ENCODE results near the gene SLC25A12.
"Not testable (repeated sequence)": the region's sequence is repeated elsewhere in the genome, so short reads cannot be mapped to it uniquely, and the experiment has no call there.

SLC25A12 gene

DNA sequence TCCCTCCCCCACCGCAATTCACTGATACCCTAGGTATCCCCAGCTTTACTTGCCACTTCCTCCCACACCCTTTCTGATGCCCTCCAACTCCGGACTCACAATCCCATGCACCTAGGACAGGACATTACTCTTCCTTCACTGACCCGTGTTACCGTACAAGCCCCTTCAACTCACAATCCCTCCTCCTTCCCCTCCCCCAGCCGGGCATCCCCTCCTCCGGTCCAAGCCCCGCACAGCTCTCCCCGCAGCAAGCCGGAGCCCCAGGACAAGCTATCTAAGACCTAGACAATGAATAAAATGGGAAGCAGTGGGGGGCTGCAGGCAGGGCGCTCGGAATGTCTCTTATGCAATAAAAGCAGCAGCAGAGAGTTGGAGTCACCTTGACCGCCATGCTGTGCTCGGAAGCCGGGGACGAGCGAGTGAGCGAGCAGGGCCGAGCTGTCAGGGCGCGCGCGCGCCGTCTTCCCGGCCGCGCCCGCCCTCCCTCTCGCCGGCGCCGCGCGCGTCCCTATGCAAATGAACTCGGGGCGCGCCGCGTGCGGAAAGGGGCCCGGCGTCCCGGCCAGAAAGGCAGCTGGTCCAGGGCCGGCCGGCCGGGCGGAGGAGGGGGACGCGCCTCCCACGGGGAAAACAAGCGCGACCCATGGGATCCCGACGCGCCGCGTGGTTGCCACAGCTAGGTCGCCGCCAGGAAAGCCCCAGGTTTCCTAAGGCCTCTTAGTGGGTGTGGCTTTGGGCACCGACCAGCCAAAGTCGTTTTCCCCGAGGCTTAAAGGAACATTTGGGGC, at the start of gene SLC25A12:
Gene SLC25A12 (minus strand): TSS at position 421 of the 788 bp plus-strand sequence. CDS start 30 bp downstream, at position 391.
- peak; percentile 93 for DNase-seq

DNA sequence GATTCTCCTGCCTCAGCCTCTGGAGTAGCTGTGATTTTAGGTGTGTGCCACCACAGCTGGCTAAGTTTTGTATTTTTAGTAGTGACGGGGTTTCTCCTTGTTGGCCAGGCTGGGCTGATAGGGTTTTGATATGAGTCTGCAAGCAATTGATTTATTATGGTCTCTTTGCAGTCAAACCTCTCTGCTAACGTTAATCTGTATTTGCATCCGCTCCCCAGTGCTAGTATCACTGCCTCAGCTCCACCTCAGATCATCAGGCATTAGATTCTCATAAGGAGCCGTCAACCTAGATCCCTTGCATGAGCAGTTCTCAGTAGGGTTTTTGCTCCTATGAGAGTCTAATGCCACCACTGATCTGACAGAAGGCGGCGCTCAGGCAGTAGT, 47.3 kb upstream of the SLC25A12 start:
- no peak for DNase-seq

DNA sequence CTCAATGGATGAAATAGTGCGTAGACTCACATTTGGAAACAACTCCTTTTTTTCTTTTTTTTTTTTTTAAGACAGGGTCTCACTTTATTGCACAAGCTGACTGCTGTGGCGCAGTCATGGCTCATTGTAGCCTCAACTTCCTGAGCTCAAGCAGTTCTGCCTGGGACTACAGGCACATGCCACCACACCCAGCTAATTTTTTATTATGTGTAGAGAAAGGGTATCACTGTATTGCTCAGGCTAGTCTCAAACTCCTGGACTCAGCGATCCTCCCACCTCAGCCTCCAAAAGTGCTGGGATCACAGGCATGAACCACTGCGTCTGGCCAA, 45.7 kb upstream of the SLC25A12 start:
- peak; percentile 31 for DNase-seq

DNA sequence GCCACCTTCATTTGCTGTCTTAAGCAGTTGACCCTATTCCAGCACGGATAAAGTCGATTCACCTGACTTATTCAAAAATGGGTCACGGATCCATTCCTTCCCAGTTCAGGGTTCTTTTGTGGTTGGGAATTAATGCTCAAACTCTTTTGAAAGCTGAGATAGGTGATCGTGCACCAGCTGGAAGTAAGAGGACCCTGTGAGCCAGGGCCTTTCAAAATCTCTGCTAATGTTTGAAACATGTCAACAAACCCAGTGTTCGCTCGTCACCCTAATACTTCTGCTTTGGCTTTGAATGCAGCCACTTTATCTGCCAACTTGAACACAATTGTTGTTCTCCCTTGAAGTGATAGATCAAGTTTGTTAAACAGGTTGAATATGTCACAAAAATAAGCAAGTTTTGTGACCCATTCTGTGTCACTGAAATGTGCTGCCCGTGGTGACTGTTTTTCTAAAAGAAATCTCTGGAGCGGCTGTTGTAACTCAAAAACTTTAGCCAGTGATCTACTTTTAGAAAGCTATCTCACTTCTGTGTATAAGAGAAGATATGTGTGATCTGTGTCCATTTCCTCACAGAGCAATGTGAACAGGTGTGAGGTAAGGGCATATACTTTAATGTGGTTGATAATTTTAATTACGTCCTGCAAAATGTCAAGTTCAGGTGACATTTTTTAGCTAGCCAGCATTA, 45.2 kb upstream of the SLC25A12 start:
- no peak for DNase-seq

DNA sequence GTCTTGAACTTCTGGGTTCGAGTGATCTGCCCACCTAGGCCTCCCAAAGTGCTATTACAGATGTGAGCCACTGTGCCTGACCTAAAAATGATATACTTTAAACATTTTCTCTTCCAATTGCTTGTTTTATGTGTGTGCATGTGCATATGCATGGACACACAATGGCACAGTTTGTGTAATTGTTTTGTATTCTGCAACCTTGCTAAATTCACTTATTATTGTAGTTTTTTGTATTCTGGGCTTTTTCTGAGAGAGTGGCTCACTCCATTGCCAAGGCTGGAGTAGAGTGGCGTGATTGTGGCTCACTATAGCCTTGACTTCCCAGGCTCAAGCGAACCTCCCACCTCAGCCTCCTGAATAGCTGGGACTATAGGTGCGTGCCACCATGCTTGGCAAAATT, 36.3 kb upstream of the SLC25A12 start:
- DNase-seq = no peak

DNA sequence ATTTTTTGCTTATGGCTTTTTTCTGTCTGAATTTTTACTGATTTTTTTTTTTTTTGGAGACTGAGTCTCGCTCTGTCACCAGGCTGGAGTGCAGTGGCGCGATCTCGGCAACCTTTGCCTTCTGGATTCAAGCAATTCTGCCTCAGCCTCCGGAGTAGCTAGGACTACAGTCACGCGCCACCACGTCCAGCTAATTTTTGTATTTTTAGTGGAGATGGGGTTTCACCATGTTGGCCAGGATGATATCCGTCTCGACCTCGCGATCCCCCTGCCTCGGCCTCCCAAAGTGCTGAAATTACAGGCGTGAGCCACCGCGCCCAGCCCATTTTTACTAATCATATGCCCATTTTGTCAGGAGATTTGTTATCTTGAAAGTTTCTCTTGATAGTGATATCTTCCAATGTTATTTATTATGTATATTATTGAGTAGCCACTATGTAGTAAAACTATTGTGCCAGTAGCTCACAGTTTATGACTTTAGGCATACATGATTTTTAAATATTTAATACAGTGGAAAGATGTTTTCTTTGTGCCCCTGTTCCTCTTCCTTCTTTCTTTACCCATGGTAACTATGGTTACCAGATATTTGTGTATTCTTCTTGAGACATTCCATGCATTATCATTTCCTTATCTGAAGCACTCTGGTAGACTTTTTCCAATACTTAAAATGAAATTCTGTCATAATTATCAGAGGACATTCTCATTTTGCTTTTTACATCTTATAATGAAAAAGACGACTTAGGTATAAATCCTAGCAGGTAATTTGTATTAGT, 30.3 kb upstream of the SLC25A12 start:
- peak; percentile 32 for DNase-seq

DNA sequence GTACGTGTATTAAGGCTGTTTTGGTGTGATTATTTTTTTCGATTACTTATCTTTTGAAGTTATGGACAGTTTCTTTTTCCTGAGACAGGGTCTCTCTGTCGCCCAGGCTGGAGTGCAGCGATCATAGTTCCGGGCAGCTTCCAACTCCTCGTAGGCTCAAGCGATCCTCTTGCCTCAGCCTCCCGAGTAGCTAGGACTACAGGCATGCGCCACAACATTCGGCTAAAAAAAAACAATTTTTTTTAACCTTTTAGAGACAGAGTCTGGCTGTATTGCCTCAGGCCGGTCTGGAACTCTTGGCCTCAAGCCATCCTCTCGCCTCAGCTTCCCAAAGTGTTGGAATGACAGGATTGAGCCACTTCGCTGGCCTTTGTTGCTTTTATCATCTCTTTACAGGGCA, 29.2 kb upstream of the SLC25A12 start:
- peak; percentile 30 for DNase-seq

GRCh38 chr2:171922230-171923022, 28.4 kb upstream of the SLC25A12 start, which contains the start of gene HAT1:
TSS of gene HAT1 (plus strand) at chr2:171922461. CDS start at chr2:171922501, 40 bp downstream.
- peak; percentile 99 for DNase-seq

DNA sequence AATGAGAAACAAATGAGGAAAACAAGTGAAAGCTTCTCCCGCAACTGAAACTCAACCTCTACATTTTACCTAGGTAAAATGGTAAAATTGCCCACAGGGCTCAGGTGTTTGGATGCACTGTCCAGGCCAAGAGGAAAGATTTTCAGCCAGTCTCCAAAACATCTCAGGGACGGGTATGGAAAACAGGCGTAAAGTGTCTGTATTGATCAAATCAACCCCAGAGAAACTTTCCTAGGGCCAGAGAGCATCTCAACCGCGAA, 27.9 kb upstream of the SLC25A12 start:
- DNase-seq = no peak

- DNase-seq = no peak
These were observed 25.4 kb upstream of the SLC25A12 start for GRCh38 chr2:171919453-171919852.

- no peak for DNase-seq
These were observed 19.5 kb upstream of the SLC25A12 start for GRCh38 chr2:171913517-171913916.

- no peak for DNase-seq
These were observed 16.4 kb upstream of the SLC25A12 start for GRCh38 chr2:171910494-171910893.

DNA sequence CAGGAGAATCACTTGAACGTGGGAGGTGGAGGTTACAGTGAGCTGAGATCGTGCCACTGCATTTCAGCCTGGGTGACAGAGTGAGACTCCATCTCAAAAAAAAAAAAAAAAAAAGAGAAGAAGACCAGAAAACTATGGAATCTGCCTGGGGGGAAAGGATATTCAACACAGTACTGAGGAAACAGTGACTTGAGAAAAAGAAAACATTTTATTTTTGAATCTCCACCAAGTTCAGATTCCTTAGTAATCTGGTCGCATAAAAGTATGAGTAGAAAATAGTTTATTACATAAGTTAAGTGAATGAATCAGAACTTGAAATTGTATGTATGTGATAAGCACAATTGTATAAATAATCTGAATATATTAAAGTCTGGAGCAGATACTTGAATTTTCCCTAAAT, 15.2 kb upstream of the SLC25A12 start:
- DNase-seq = no peak

- no peak for DNase-seq
These were observed 14.2 kb upstream of the SLC25A12 start for GRCh38 chr2:171908235-171908634.

DNA sequence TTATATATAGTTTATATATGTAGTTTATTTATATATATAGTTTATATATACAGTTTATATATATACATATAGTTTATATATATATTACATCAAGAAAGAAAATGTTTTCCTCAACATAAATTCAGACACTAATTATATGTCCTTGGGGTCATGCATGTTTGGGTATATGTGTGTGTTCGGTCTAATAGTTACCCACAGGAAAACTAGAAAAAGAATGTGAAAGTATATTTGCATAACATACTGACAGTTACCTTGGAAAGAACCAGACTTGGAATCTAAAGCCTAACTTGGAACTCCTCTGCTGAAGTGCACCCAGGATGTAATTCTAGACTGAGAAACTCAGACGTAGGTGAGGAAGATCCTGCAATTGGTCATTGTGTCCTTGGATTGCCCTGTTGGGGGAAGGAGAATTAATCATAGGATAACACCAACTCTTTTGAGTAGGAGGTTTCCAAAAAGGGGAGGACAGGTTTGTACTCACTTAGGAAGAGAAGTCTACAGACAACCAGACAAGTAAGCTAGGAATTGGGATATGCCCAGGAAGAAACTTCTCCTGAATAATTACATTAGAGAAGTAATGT, 8.9 kb upstream of the SLC25A12 start:
- no peak for DNase-seq

DNA sequence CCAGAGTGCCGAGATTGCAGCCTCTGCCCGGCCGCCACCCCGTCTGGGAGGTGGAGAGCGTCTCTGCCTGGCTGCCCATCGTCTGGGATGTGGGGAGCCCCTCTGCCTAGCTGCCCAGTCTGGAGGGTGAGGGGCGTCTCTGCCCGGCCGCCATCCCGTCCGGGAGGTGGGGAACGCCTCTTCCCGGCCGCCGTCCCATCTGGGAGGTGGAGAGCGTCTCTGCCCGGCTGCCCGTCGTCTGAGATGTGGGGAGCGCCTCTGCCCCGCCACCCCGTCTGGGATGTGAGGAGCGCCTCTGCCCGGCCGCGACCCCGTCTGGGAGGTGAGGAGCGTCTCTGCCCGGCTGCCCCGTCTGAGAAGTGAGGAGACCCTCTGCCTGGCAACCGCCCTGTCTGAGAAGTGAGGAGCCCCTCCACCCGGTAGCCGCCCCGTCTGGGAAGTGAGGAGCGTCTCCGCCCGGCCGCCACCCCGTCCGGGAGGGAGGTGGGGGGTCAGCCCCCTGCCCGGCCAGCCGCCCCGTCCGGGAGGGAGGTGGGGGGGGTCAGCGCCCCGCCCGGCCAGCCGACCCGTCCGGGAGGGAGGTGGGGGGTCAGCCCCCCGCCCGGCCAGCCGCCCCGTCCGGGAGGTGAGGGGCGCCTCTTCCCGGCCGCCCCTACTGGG, 5.7 kb upstream of the SLC25A12 start:
- DNase-seq = not testable (repeated sequence)

GRCh38 chr2:171895786-171896185, 1.7 kb upstream of the SLC25A12 start:
- DNase-seq = no peak

DNA sequence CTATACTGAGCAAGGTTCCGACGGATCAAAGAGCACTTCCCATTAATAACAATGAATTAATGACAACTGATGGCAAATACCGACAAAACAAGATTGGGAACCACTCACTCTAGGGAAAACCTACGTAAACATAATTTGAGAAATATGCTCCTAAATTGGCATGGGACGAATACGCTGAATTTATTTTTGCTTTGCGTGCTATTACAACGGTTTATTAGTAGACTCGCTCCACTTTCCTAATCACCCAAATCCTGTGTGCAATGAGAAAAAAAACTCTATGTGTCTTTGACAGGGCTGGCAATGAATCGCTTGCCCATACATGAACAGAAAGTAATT, 536 bp upstream of the SLC25A12 start:
- DNase-seq = peak; percentile 27

GRCh38 chr2:171893196-171893823, 734 bp downstream of the SLC25A12 start:
- DNase-seq = no peak

- DNase-seq = no peak
These were observed 4.2 kb downstream of the SLC25A12 start for GRCh38 chr2:171889808-171890207.

DNA sequence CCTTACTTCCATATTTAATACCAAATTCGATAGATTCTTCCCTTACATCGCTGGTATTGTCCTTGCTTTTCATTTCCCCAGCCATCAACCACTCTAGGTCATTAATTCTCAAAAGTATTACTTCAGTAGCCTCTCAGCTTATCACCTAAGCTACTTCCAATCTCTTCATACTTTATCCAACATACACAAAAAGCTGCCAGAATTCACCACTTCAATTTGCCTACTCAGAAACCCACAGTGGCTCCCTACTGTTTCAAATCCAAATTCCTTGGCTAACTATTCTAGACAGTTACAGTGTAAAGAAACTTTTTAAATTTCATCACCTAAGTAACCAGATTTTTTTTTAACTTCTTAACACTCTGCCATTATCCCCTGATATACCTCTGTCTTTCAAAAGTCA, 4.7 kb downstream of the SLC25A12 start:
- DNase-seq = no peak

Data from hematopoietic multipotent progenitor cell treated with erythropoietin and hydrocortisone succinate and interleukin-3 and kit ligand, for 6 days (in vitro differentiated cells).